Measurements from ENCODE around the gene CLOCK. TPM values are rescaled to one million over a fixed set of nuclear protein-coding genes. Genes with fewer than 3 reads are reported as not detected.

CLOCK gene
- total RNA-seq, 4 donors from 2014 or later: 15.9 to 20.7 (median 19.0) TPM

DNA sequence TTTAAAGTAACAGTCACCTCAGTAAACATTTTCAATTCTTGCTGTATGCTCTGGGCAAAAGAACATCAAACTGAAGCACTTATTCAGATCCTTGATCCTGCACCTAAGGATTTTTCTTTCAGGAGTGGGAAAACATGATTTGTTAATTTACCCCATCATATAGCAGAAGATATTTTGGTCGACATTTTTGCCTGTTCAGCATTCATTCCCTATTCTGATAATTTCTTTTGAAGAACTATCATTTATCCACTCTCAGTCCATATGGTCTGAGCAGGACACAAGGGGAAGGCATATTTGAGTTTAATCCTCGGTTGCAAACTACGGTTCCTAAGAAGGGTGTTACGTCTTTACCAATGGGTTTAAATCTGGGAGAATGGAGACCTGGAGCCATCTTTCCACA lies 1.2 kb upstream of the CLOCK start:
- Histone ChIP-seq H3K4me1 (peaks cover 16% of the 10 kb centered on the region), H3K36me3 (no peaks in the 10 kb centered on the region), H3K4me3 (peak overlapping the region; percentile 90), H3K27me3 (no peaks in the 10 kb centered on the region), H3K27ac (no peak overlapping the region), H3K9me3 (no peaks in the 10 kb centered on the region)
- TF ChIP-seq CTCF (IDR thresholded peaks at IDR 0.05): no peak
- no peak for TF ChIP-seq POLR2A (IDR thresholded peaks at IDR 0.05)
- no peak for TF ChIP-seq EP300 (IDR thresholded peaks at IDR 0.05)
- TF ChIP-seq POLR2AphosphoS5 (IDR thresholded peaks at IDR 0.05): no peak
- no peak for DNase-seq (ENCODE audit: low spot score in 2 of 2)
- WGBS: 78% methylated on average over 4 of the region's 4 CpGs

GRCh38 chr4:55547466-55547770 lies 709 bp upstream of the CLOCK start:
- Histone ChIP-seq H3K27me3 (no peaks in the 10 kb centered on the region), H3K27ac (peak overlapping the region; percentile 96), H3K36me3 (no peaks in the 10 kb centered on the region), H3K9me3 (no peaks in the 10 kb centered on the region), H3K4me3 (peak overlapping the region; percentile 90), H3K4me1 (peaks cover 16% of the 10 kb centered on the region)
- WGBS: under 1% methylated on average over 10 of the region's 10 CpGs
- no peak for DNase-seq (ENCODE audit: low spot score in 2 of 2)
- TF ChIP-seq CTCF (IDR thresholded peaks at IDR 0.05) (no peak), EP300 (IDR thresholded peaks at IDR 0.05) (no peak), POLR2A (IDR thresholded peaks at IDR 0.05) (no peak), POLR2AphosphoS5 (IDR thresholded peaks at IDR 0.05) (no peak)

- TF ChIP-seq POLR2A (IDR thresholded peaks at IDR 0.05) (no peak), CTCF (IDR thresholded peaks at IDR 0.05) (no peak), EP300 (IDR thresholded peaks at IDR 0.05) (no peak), POLR2AphosphoS5 (IDR thresholded peaks at IDR 0.05) (no peak)
- DNase-seq (ENCODE audit: low spot score in 2 of 2): no peak
- Histone ChIP-seq H3K27ac (peak overlapping the region; percentile 96), H3K4me1 (peaks cover 16% of the 10 kb centered on the region), H3K4me3 (peak overlapping the region; percentile 90), H3K36me3 (no peaks in the 10 kb centered on the region), H3K27me3 (no peaks in the 10 kb centered on the region), H3K9me3 (no peaks in the 10 kb centered on the region)
- WGBS: no CpG with 5 or more reads among the region's 16 CpGs
These were observed 278 bp downstream of the CLOCK start for GRCh38 chr4:55546506-55546755.

DNA sequence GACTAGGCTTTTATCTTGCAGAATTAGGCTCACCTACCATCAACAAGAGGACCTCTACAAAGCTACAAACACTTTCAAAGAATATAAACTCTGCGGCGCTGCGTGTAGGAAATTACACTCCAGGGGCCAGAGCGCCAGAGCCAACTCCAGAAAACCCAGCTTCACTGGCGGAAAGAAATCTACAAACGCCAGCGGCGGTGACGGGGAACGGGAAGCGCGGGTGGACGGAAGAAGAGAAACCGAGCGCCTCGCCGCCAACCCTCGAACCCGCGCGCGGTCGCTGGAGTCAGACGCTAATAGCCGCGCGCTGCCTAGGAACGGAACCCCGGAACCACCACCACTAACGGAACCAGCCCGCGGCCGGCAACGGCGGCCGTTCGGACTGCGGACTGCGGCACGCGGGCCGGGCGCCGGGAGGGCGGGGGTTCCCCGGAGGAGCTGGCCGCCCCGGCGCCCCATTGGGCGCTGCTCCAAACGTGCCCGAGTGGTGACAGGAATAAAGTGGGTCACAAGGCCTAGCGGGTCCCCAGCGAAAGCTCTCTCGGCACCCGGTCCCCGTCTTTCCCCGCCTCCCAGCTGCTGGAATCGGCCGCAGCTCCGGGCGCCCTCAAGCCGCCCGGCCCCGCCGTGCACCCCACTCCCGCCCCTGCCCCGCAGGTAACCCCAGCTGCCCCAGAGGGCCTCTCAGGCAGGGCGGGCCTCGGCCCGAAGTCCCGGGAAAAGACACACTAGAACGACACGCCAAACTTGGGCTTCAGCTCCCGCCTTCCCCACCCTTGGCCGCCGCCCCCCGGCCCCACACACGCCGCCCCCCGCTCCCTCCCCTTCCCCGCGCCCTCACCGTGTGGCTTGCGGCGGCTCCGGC lies 836 bp downstream of the CLOCK start:
- 0% methylated on average over 36 of the region's 87 CpGs for WGBS
- peak in 1 of 3 donors; percentile 7 for TF ChIP-seq POLR2AphosphoS5 (IDR thresholded peaks at IDR 0.05)
- TF ChIP-seq EP300 (IDR thresholded peaks at IDR 0.05): no peak
- TF ChIP-seq POLR2A (IDR thresholded peaks at IDR 0.05): peak in 1 of 2 donors; percentile 30

DNA sequence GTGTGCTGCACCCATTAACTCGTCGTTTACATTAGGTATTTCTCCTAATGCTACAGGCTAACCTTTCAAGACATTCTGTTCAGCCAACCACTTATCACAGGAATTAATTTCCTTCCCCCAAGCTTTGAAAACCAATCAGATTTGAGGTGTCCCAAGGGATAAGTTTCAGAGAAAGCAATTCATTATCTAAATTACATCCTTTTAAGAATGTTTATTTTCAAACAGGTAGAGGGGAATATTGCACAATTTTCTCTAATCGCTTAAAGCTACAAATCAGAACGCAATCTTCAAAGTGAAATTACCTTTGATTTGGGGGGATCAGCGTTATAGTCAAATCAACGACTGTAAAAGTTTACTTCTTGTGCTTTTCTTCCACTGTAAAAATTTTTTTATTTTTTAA lies 1.6 kb downstream of the CLOCK start:
- no peak for DNase-seq (ENCODE audit: low spot score in 2 of 2)
- Histone ChIP-seq H3K27me3 (no peaks in the 10 kb centered on the region), H3K27ac (peak overlapping the region; percentile 96), H3K4me3 (peak overlapping the region; percentile 90), H3K9me3 (no peaks in the 10 kb centered on the region), H3K36me3 (no peaks in the 10 kb centered on the region), H3K4me1 (peaks cover 16% of the 10 kb centered on the region)
- 3% methylated on average over 6 of the region's 6 CpGs for WGBS
- TF ChIP-seq POLR2A (IDR thresholded peaks at IDR 0.05) (no peak), POLR2AphosphoS5 (IDR thresholded peaks at IDR 0.05) (no peak), EP300 (IDR thresholded peaks at IDR 0.05) (no peak), CTCF (IDR thresholded peaks at IDR 0.05) (no peak)

More for the DNA sequence above, 836 bp downstream of the CLOCK start:
- H3K27me3 ChIP-seq: no peaks in the 10 kb centered on the region
- peaks cover 16% of the 10 kb centered on the region for H3K4me1 ChIP-seq
- peak overlapping the region; percentile 90 for H3K4me3 ChIP-seq
- no peaks in the 10 kb centered on the region for H3K9me3 ChIP-seq
- peak overlapping the region; percentile 96 for H3K27ac ChIP-seq
- H3K36me3 ChIP-seq: no peaks in the 10 kb centered on the region
- DNase-seq (ENCODE audit: low spot score in 2 of 2): peak; percentile 84 to 86
